ENCODE measurements around the gene ASB16. TPM values are rescaled to one million over a fixed set of nuclear protein-coding genes. Genes with fewer than 3 reads are reported as not detected.

Gene ASB16
- total and polyA plus RNA-seq, 7 donors, result 1.1 to 43.4 (median 17.0) TPM

GRCh38 chr17:44212507-44213402 lies 42.3 kb downstream of the ASB16 start:
- Histone ChIP-seq H3K27me3 (ENCODE audit: insufficient read depth in 3 of 3, low read length in 2 of 3) (no peaks in the 10 kb centered on the region), H3K9me3 (no peaks in the 10 kb centered on the region), H3K36me3 (ENCODE audit: insufficient read depth in 1 of 2, low read depth in 1 of 2) (peaks cover 9 to 83% of the 10 kb centered on the region in 2 donors), H3K4me3 (no peak overlapping the region), H3K4me1 (peaks cover 35% of the 10 kb centered on the region), H3K27ac (no peak overlapping the region)
- peak in 1 of 2 donors; percentile 48 for DNase-seq
- intact Hi-C loops (cut with DNase I), result loop anchor here in 1 of 2 donors (5.0 kb wide), 2 partner anchors 115 to 135 kb away; partner anchors contain the start of gene GRN
- TF ChIP-seq CTCF (IDR thresholded peaks at IDR 0.05), result no peak
- no peak for ATAC-seq
- 46 to 65% (median 52%) methylated on average over 25 to 31 of the region's 31 CpGs for WGBS, 3 donors

- 66 to 75% (median 67%) methylated on average over 15 of the region's 15 CpGs for WGBS, 3 donors
- Histone ChIP-seq H3K27me3 (ENCODE audit: insufficient read depth in 3 of 3, low read length in 2 of 3) (no peaks in the 10 kb centered on the region), H3K4me1 (peaks cover 40% of the 10 kb centered on the region), H3K27ac (peak overlapping the region; percentile 16), H3K36me3 (ENCODE audit: insufficient read depth in 1 of 2, low read depth in 1 of 2) (peaks cover 9 to 74% of the 10 kb centered on the region in 2 donors), H3K9me3 (no peaks in the 10 kb centered on the region), H3K4me3 (no peak overlapping the region)
- intact Hi-C loops (cut with DNase I), result loop anchor here in 1 of 2 donors (5.0 kb wide), 2 partner anchors 114 to 134 kb away; partner anchors contain the start of gene GRN
- ATAC-seq (no peak), DNase-seq (peak in 1 of 2 donors; percentile 57)
- TF ChIP-seq CTCF (IDR thresholded peaks at IDR 0.05), result no peak
Observed at GRCh38 chr17:44213403-44214229, 43.1 kb downstream of the ASB16 start.

- H3K27ac ChIP-seq, result peak overlapping the region; percentile 16
- WGBS, 3 donors, result 94 to 100% (median 98%) methylated on average over 1 of the region's 1 CpG
- intact Hi-C loops (cut with DNase I), result loop anchor here in 1 of 2 donors (5.0 kb wide), 2 partner anchors 113 to 133 kb away; partner anchors contain the start of gene GRN
Observed at GRCh38 chr17:44214230-44214494, 43.7 kb downstream of the ASB16 start.

DNA sequence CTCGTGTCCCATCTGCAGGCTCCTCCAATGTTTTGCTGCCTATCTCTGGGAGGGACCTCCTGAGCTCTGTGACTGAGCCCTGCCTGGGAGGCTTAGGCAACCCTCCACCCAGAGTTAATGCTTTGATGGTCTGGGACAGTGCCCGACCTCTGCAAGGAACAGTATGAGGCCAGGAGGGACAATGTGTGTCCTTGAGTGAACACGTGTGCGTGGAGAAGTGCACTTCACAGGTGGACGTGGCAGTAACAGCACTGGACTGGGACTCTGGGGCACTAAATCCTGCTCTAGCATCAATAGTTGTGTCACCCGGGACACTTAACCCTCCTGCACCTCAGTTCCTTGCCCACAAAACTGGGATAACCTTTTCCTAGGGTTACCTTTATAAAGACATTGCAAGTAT lies 44.4 kb downstream of the ASB16 start:
- Histone ChIP-seq H3K27ac (peak overlapping the region; percentile 16), H3K9me3 (no peaks in the 10 kb centered on the region), H3K4me1 (peaks cover 38% of the 10 kb centered on the region), H3K27me3 (ENCODE audit: insufficient read depth in 3 of 3, low read length in 2 of 3) (no peaks in the 10 kb centered on the region), H3K36me3 (ENCODE audit: insufficient read depth in 1 of 2, low read depth in 1 of 2) (peaks cover 4 to 61% of the 10 kb centered on the region in 2 donors), H3K4me3 (no peak overlapping the region)
- DNase-seq (peak in 1 of 2 donors; percentile 19), ATAC-seq (no peak)
- intact Hi-C loops (cut with DNase I), result loop anchor here in 1 of 2 donors (5.0 kb wide), 2 partner anchors 112 to 132 kb away; partner anchors contain the start of gene GRN
- 92 to 96% (median 93%) methylated on average over 6 of the region's 6 CpGs for WGBS, 3 donors
- TF ChIP-seq CTCF (IDR thresholded peaks at IDR 0.05), result no peak

More at GRCh38 chr17:44214230-44214494, 43.7 kb downstream of the ASB16 start:
- no peak for TF ChIP-seq CTCF (IDR thresholded peaks at IDR 0.05)
- H3K36me3 ChIP-seq (ENCODE audit: insufficient read depth in 1 of 2, low read depth in 1 of 2), result peaks cover 8 to 68% of the 10 kb centered on the region in 2 donors
- no peak for DNase-seq
- no peak overlapping the region for H3K4me3 ChIP-seq
- H3K27me3 ChIP-seq (ENCODE audit: insufficient read depth in 3 of 3, low read length in 2 of 3), result no peaks in the 10 kb centered on the region
- H3K4me1 ChIP-seq, result peaks cover 40% of the 10 kb centered on the region
- no peak for ATAC-seq
- H3K9me3 ChIP-seq, result no peaks in the 10 kb centered on the region

Measured in psoas muscle (tissue), 8 donors.